ENCODE measurements around the gene SLC8A1.

- no peak for TF ChIP-seq CTCF (IDR thresholded peaks at IDR 0.05; ENCODE audit: low read depth, low read length)
- TF ChIP-seq POLR2A (IDR thresholded peaks at IDR 0.05; ENCODE audit: extremely low read depth, insufficient read length): no peak
Observed at GRCh38 chr2:40115348-40115747, 336.5 kb downstream of the SLC8A1 start.
